PC-9 (cell line): ENCODE results near the gene WBP2NL.

Experiments used
- EZH2 ChIP-seq: fragments of 200-600 bp; sonication (generic); IDR thresholded peaks from 2 replicates; pipeline ENCODE4 v1.8.0; 2017; ENCODE audit warnings: antibody characterized with exemption, low read depth
- TF ChIP-seq, protein P1 (sequence below): fragments of 200-600 bp; sonication (generic); conservative IDR thresholded peaks from 2 replicates; pipeline ENCODE4 v1.6.1; 2017; ENCODE audit warnings: mixed run types, antibody characterized with exemption, mild to moderate bottlenecking, moderate library complexity

DNA sequence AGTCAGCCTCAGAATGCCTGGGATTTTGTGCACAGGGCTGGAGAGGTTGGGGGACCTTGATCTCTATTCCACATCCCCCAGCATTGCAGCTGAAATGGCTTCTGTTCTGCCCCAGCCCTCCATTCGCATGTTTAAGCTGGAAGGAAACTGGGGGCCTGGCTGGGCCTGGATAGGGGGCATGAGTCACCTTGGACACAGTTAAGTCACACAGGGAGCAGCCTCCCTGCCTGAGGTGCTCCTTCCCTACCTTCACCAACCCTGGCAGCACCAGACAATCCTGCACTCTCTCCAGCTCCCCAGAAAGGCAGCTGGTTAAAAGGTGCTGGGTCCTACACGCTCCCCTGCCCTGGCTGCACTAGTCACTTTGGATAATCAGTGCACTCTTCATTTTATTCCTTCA is 45.9 kb upstream of the WBP2NL start:
- TF ChIP-seq, protein P1, sequence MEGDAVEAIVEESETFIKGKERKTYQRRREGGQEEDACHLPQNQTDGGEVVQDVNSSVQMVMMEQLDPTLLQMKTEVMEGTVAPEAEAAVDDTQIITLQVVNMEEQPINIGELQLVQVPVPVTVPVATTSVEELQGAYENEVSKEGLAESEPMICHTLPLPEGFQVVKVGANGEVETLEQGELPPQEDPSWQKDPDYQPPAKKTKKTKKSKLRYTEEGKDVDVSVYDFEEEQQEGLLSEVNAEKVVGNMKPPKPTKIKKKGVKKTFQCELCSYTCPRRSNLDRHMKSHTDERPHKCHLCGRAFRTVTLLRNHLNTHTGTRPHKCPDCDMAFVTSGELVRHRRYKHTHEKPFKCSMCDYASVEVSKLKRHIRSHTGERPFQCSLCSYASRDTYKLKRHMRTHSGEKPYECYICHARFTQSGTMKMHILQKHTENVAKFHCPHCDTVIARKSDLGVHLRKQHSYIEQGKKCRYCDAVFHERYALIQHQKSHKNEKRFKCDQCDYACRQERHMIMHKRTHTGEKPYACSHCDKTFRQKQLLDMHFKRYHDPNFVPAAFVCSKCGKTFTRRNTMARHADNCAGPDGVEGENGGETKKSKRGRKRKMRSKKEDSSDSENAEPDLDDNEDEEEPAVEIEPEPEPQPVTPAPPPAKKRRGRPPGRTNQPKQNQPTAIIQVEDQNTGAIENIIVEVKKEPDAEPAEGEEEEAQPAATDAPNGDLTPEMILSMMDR, result no peak
- TF ChIP-seq EZH2, result no peak
